ENCODE results near the gene COLQ.

The COLQ gene

DNA sequence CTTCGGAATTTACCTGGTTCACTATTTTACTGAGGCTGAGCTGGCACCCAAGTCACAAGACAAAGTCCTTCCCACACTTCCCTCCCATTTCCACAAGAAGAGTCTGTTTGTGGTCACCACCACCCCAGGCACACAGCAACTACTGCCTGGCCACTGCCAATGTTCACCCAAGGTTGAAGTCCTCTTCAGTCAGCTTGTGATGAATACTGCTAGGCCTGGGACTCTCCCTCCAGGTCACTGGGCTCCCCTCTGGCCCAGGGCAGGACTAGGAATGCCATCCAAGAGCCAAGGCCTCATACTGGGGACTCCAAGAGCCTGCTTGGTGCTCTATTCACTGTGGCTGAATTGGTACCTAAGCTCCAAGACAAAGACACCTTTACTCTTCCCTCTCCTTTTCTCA, 30.4 kb upstream of the COLQ start:
- no peak overlapping the region for H3K4me3 ChIP-seq (ENCODE audit: low read depth, low read length)
- TF ChIP-seq, protein P1, sequence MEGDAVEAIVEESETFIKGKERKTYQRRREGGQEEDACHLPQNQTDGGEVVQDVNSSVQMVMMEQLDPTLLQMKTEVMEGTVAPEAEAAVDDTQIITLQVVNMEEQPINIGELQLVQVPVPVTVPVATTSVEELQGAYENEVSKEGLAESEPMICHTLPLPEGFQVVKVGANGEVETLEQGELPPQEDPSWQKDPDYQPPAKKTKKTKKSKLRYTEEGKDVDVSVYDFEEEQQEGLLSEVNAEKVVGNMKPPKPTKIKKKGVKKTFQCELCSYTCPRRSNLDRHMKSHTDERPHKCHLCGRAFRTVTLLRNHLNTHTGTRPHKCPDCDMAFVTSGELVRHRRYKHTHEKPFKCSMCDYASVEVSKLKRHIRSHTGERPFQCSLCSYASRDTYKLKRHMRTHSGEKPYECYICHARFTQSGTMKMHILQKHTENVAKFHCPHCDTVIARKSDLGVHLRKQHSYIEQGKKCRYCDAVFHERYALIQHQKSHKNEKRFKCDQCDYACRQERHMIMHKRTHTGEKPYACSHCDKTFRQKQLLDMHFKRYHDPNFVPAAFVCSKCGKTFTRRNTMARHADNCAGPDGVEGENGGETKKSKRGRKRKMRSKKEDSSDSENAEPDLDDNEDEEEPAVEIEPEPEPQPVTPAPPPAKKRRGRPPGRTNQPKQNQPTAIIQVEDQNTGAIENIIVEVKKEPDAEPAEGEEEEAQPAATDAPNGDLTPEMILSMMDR (IDR thresholded peaks at IDR 0.05; ENCODE audit: borderline replicate concordance, insufficient read depth, low read depth, low read length), result no peak

DNA sequence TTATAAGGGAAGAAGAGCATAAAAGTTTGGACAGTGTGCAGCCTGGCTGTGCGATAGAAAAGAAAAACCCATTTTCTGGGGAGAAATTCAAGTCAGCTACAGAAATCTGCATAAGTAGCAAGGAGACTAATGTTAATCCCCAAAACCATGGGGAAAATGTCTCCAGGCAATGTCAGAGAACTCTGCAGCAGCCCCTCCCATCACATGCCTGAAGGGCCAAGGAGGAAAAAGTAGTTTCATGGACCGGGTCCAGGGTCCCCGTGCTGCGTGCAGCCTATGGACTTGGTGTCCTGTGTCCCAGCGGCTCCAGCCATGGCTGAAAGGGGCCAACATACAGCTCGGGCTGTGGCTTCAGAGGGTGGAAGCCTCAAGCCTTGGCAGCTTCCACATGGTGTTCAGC, 28.3 kb upstream of the COLQ start:
- TF ChIP-seq, protein P1 (IDR thresholded peaks at IDR 0.05; ENCODE audit: borderline replicate concordance, insufficient read depth, low read depth, low read length), result no peak

DNA sequence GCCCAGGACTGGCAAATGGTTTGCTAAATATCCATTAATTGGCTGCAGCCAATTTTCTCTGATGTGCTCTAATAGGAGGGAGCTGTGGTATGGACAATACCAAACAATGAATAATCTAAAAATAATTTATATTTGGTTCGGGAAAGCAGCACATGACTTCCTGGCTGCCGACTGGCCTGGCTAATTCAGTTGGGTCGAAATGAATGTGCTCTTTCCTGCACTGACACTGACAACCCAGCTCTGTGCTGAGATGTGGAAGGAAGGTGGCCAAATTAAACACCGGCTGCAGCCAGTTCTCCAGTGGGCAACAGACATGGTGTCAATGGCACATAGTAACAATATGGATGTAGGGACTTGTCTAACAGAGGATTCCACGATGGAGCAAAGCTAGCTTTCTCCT, 21.1 kb upstream of the COLQ start:
- TF ChIP-seq, protein P1 (IDR thresholded peaks at IDR 0.05; ENCODE audit: borderline replicate concordance, insufficient read depth, low read depth, low read length), result no peak
- no peak overlapping the region for H3K4me3 ChIP-seq (ENCODE audit: low read depth, low read length)

More for the DNA sequence above, 28.3 kb upstream of the COLQ start:
- H3K4me3 ChIP-seq (ENCODE audit: low read depth, low read length), result no peak overlapping the region

DNA sequence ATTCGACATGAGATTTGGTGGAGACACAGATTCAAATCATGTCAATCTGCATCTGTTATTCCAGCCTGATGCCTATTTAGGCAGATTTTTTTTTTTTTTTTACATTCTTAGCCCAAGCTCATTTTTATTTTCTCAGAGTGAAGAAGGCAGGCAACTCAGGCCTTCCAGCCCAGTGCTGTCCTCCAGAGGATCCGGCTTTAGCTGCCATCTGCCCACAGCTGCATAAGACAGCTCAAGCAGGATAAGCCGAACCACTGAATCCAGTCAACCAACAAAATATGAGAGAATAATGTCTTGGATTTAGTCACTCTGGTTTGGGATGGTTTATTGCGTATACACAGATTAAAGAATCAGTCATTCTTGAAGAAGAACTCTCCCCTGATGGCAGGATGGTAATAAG, 19.9 kb upstream of the COLQ start:
- TF ChIP-seq, protein P1 (IDR thresholded peaks at IDR 0.05; ENCODE audit: borderline replicate concordance, insufficient read depth, low read depth, low read length), result no peak
- H3K4me3 ChIP-seq (ENCODE audit: low read depth, low read length), result no peak overlapping the region

DNA sequence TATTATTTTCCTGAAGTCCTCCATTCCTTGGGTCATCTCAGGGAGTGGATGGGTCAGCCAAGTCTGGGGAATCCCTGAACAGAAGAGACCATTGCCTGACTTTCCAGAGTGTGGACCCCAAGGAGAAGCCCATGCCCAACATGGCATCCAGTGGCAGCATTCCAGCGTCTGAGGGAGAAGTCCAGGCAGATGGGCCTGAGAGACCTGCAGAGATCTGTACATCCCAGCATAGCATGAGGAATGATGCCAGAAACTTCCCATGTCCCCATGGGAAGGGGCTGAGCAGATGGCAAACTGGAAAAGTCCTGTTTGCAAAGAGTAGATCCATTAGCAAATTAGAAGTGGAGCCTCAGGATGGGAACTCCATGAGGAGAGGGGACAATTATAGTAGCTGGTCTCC, 17.6 kb upstream of the COLQ start:
- TF ChIP-seq, protein P1 (IDR thresholded peaks at IDR 0.05; ENCODE audit: borderline replicate concordance, insufficient read depth, low read depth, low read length), result no peak

DNA sequence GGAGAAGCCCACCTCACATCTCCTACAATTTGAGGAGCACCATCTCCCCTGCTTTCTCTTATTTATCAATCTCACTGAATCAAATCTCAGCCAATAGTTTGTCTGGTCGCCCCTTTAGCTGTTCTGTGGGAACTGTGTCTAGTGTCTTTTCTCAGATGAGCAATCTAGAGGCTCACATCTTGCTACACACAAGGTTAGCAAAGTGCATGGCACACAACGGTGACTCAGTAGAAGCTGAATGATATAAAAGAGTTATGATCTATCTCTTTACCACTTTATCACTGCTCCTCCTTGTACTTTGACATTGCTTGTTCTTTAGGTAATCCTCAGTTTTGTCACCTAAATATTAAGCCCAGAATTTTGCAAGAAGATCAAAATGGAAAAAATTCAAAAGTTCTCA, 16.8 kb upstream of the COLQ start:
- TF ChIP-seq, protein P1 (IDR thresholded peaks at IDR 0.05; ENCODE audit: borderline replicate concordance, insufficient read depth, low read depth, low read length), result no peak

More for the DNA sequence above, 17.6 kb upstream of the COLQ start:
- no peak overlapping the region for H3K4me3 ChIP-seq (ENCODE audit: low read depth, low read length)

DNA sequence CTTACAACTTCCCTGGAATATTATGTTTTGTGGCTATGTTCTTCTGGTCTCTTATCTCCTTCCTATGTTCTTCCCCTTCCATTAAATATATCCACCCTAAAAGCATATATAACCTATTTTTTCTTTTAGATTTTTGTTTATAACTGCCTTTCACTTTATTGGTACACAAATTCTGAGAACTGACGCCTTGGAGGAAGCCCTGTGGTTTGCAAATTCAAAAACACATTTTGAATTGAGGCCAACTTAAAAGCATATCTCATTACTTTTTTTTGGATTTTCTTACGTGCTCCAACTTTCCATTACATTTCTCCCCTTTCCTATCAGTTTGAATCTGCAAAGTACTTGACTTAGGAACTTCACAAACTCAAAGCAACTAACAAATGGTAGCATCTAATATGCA, 15.3 kb upstream of the COLQ start:
- H3K4me3 ChIP-seq (ENCODE audit: low read depth, low read length), result no peak overlapping the region
- TF ChIP-seq, protein P1 (IDR thresholded peaks at IDR 0.05; ENCODE audit: borderline replicate concordance, insufficient read depth, low read depth, low read length), result no peak

More for the DNA sequence above, 16.8 kb upstream of the COLQ start:
- H3K4me3 ChIP-seq (ENCODE audit: low read depth, low read length), result no peak overlapping the region

All from GM12875 (cell line).